Suprapubic skin (tissue), 4 donors: ENCODE measurements around the gene KAZALD1.

Experiments
- CTCF ChIP-seq, 2 donors: fragments of 200-600 bp in 1 of 2; fragments of 450-650 bp in 1 of 2; sonication (generic) in 1 of 2; IDR thresholded peaks; one replicate each; pipeline ENCODE4 v1.5.1; 2016 to 2019; ENCODE audit warnings: antibody characterized with exemption in 2 of 2, mild to moderate bottlenecking in 1 of 2, moderate library complexity in 1 of 2
- EP300 ChIP-seq: sonication (generic); formaldehyde crosslinking; IDR thresholded peaks from one replicate; pipeline ENCODE4 v1.6.1; 2017; ENCODE audit warnings: antibody characterized with exemption
- POLR2A ChIP-seq, 2 donors: fragments of 450-650 bp; IDR thresholded peaks; one replicate each; pipeline ENCODE4 v1.6.1; 2017; ENCODE audit warnings: antibody characterized with exemption in 2 of 2, mild to moderate bottlenecking in 2 of 2, moderate library complexity in 2 of 2
- POLR2AphosphoS5 ChIP-seq, 3 donors: sonication (generic); formaldehyde crosslinking; IDR thresholded peaks; one replicate each; pipeline ENCODE4 v1.6.1; 2017; ENCODE audit warnings: antibody characterized with exemption in 3 of 3

- TF ChIP-seq CTCF (IDR thresholded peaks at IDR 0.05) = peak; percentile 5 to 57
- no peak for TF ChIP-seq POLR2AphosphoS5 (IDR thresholded peaks at IDR 0.05)
- TF ChIP-seq POLR2A (IDR thresholded peaks at IDR 0.05) = no peak
- TF ChIP-seq EP300 = no peak
Measured at GRCh38 chr10:101062232-101063049, 652 bp downstream of the KAZALD1 start.
